ENCODE measurements around the gene KPNB1. TPM values are rescaled to one million over a fixed set of nuclear protein-coding genes. Genes with fewer than 3 reads are reported as not detected.

The KPNB1 gene
- 301 and 304 TPM in 2 replicates for total RNA-seq
- long read RNA-seq, full-length matches to known transcripts, result 45 of 166 reads
- long read RNA-seq, partial matches to known transcripts, result 113 of 166 reads
- long read RNA-seq, other reads (novel, unspliced or antisense), result 8 of 166 reads

DNA sequence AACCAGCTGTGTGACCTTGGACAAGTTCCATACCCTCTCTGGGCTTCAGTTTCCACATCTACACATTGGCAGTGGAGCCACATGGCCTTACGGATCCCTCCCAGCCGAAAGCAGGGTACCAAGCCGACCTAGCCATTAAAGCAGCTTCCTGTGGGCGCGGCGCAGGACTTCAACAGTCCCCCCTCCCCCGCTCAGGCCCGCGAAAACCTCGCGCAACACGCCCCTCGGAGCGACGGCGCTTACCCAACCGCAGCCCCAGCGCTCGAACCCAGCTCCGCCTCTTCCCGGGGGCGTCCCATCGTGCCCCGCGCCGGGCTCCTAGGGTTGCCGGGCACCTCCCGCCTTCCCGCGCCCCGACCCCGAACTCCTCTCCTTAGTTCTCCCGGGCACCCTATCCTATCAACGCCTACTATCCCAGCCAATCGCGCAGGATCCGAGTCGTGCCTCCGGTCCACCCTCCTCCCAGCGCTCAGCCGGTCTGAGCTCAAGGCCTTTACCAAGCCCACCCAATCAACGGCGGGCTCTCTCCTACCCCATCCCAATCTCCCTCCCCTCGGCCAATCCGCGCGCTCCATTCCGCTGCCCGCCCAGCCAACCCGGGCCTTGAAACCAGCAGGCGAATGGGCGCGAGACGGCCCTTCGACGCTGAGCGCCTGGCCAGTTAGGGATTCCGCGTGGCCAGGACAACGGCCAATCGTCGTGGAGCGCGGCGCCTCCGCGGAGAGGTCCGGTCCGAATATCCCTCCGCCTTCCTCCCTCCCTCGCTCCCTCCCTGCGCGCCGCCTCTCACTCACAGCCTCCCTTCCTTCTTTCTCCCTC lies at the start of gene KPNB1:
KPNB1 (plus strand) TSS at position 767 of the 819 bp plus-strand sequence. CDS start 326 bp downstream, outside the sequence.
- TF ChIP-seq, protein P1, sequence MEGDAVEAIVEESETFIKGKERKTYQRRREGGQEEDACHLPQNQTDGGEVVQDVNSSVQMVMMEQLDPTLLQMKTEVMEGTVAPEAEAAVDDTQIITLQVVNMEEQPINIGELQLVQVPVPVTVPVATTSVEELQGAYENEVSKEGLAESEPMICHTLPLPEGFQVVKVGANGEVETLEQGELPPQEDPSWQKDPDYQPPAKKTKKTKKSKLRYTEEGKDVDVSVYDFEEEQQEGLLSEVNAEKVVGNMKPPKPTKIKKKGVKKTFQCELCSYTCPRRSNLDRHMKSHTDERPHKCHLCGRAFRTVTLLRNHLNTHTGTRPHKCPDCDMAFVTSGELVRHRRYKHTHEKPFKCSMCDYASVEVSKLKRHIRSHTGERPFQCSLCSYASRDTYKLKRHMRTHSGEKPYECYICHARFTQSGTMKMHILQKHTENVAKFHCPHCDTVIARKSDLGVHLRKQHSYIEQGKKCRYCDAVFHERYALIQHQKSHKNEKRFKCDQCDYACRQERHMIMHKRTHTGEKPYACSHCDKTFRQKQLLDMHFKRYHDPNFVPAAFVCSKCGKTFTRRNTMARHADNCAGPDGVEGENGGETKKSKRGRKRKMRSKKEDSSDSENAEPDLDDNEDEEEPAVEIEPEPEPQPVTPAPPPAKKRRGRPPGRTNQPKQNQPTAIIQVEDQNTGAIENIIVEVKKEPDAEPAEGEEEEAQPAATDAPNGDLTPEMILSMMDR (IDR thresholded peaks at IDR 0.05), result no peak
- H3K36me3 Mint-ChIP-seq (ENCODE audit: unreplicated experiment), result peaks cover 15% of the 10 kb centered on the region
- peak within 1 kb of the TSS; percentile 89 for H3K27ac Mint-ChIP-seq (ENCODE audit: unreplicated experiment)
- H3K4me1 Mint-ChIP-seq (ENCODE audit: unreplicated experiment), result peaks cover 31% of the 10 kb centered on the region
- peak; percentile 100 for DNase-seq (ENCODE audit: extremely low spot score, unreplicated experiment)
- peak within 1 kb of the TSS; percentile 83 for H3K4me3 Mint-ChIP-seq (ENCODE audit: unreplicated experiment)
- no peaks in the 10 kb centered on the region for H3K9me3 Mint-ChIP-seq (ENCODE audit: unreplicated experiment)
- no peaks in the 10 kb centered on the region for H3K27me3 Mint-ChIP-seq (ENCODE audit: unreplicated experiment)

DNA sequence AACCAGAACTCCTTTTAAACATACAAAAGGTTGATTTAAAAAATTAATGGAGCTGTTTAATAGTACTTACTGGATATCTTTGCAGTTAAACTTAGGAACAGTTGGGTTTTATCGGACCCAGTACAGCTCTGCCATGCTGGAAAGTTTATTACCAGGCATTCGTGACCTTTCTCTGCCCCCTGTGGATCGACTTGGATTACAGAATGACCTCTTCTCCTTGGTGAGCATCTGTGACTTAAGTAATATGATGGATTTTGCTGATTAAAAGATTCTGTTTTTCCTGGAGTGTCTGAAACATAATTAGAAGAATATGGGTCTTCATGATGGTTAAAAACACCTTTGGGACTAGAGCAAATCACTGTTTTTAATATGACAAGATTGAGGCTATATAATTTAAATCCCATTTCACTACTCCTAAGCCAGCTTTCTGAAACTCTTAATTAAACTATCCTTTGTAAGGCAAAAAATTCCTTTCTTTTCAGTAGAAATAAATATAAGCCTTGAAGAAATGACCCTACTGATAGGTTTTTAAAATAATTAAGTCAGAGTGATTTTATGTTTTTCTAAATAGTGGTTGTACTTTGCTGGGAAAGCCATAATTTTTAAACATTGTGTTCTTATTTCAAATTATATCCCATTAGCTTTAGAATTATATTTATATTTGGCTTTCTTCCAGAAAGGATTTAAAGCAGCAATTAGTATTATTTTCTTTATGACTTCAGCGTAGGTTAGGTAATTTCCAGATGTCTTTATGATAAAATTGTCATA lies 45.7 kb upstream of the KPNB1 start:
- H3K27me3 Mint-ChIP-seq (ENCODE audit: unreplicated experiment), result no peaks in the 10 kb centered on the region
- H3K9me3 Mint-ChIP-seq (ENCODE audit: unreplicated experiment), result no peaks in the 10 kb centered on the region
- H3K27ac Mint-ChIP-seq (ENCODE audit: unreplicated experiment), result peak overlapping the region; percentile 90
- peaks cover 45% of the 10 kb centered on the region for H3K36me3 Mint-ChIP-seq (ENCODE audit: unreplicated experiment)
- no peak overlapping the region for H3K4me3 Mint-ChIP-seq (ENCODE audit: unreplicated experiment)
- DNase-seq (ENCODE audit: extremely low spot score, unreplicated experiment), result no peak
- TF ChIP-seq, protein P1 (IDR thresholded peaks at IDR 0.05), result no peak
- peaks cover 39% of the 10 kb centered on the region for H3K4me1 Mint-ChIP-seq (ENCODE audit: unreplicated experiment)

DNA sequence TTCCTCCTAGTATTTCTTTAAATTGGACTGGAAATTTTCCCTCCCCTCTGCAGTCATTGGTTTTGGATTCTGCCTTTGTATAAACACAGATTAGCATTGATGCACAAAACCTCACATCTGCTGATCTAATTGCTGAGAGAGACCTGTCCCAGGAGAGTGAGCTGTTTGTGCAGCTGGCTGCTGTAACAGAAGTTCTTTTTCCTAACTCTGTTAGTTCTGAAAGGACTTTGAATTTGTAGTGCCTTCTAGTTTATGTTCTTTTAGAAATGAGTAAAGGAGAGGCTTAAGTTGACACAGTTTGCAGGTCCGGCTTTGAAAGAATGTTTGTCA lies 45.2 kb upstream of the KPNB1 start:
- Mint-ChIP-seq H3K27ac (ENCODE audit: unreplicated experiment) (peak overlapping the region; percentile 90), H3K27me3 (ENCODE audit: unreplicated experiment) (no peaks in the 10 kb centered on the region), H3K9me3 (ENCODE audit: unreplicated experiment) (no peaks in the 10 kb centered on the region), H3K4me3 (ENCODE audit: unreplicated experiment) (peak overlapping the region; percentile 28), H3K36me3 (ENCODE audit: unreplicated experiment) (peaks cover 42% of the 10 kb centered on the region), H3K4me1 (ENCODE audit: unreplicated experiment) (peaks cover 39% of the 10 kb centered on the region)
- no peak for DNase-seq (ENCODE audit: extremely low spot score, unreplicated experiment)
- TF ChIP-seq, protein P1 (IDR thresholded peaks at IDR 0.05), result no peak

DNA sequence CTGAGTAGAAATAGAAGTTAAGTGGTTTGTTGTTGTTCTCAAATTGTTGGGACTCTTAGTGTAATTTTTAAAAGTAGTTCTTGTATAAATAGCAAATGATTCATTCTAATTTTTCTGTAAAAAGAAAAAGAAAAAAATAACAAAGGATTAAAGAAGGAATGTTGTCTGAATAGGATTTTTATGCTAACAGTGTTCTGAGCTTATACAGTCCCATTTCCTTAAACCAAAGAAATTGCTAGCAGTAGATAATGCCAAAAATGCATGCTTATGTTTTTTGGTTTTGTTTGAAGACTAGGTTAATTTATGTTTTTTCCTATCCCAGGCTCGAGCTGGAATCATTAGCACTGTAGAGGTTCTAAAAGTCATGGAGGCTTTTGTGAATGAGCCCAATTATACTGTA lies 44.7 kb upstream of the KPNB1 start:
- Mint-ChIP-seq H3K9me3 (ENCODE audit: unreplicated experiment) (no peaks in the 10 kb centered on the region), H3K27me3 (ENCODE audit: unreplicated experiment) (no peaks in the 10 kb centered on the region), H3K27ac (ENCODE audit: unreplicated experiment) (peak overlapping the region; percentile 90), H3K36me3 (ENCODE audit: unreplicated experiment) (peaks cover 45% of the 10 kb centered on the region), H3K4me1 (ENCODE audit: unreplicated experiment) (peaks cover 42% of the 10 kb centered on the region), H3K4me3 (ENCODE audit: unreplicated experiment) (peak overlapping the region; percentile 49)
- TF ChIP-seq, protein P1 (IDR thresholded peaks at IDR 0.05), result no peak
- DNase-seq (ENCODE audit: extremely low spot score, unreplicated experiment), result no peak

DNA sequence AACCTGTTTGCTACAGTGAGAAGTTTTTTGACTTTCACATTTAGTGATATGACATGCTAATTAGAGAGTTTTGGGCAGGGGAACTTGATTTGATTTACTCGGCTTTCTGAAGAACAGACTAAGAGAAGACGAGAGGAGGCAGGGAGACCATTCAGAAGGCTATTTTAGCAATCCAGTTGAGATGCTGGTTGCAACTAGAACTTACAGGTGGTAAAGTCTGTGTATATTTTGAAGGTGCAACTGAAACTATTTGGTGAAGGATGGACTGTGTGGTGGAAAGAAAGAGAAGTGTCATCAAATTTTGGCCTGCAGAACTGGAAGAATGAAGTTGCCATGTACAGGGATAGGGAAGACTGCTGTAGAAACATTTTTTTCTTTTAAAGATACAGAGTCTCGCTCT lies 42.2 kb upstream of the KPNB1 start:
- TF ChIP-seq, protein P1 (IDR thresholded peaks at IDR 0.05), result no peak
- H3K4me1 Mint-ChIP-seq (ENCODE audit: unreplicated experiment), result peaks cover 44% of the 10 kb centered on the region
- peaks cover 30% of the 10 kb centered on the region for H3K36me3 Mint-ChIP-seq (ENCODE audit: unreplicated experiment)
- H3K27me3 Mint-ChIP-seq (ENCODE audit: unreplicated experiment), result no peaks in the 10 kb centered on the region
- H3K9me3 Mint-ChIP-seq (ENCODE audit: unreplicated experiment), result no peaks in the 10 kb centered on the region
- DNase-seq (ENCODE audit: extremely low spot score, unreplicated experiment), result no peak
- no peak overlapping the region for H3K4me3 Mint-ChIP-seq (ENCODE audit: unreplicated experiment)
- H3K27ac Mint-ChIP-seq (ENCODE audit: unreplicated experiment), result peak overlapping the region; percentile 24

All from osteocyte (in vitro differentiated cells).